Natural killer cell (primary cell): ENCODE measurements around the gene KRT6C. TPM values are rescaled to one million over a fixed set of nuclear protein-coding genes. Genes with fewer than 3 reads are reported as not detected.

ENCODE experiments used
- ATAC-seq, 3 donors: fragments of 150-1000 bp in 2 of 3; fragments of 200-7000 bp in 1 of 3; cut with Tn5 transposase; 1 replicate in 1 of 3; 2 replicates in 2 of 3; pipeline ENCODE4 v1.10.0; 2021; ENCODE audit warnings: mild to moderate bottlenecking in 2 of 3, moderate library complexity in 2 of 3
- DNase-seq, 2 donors: peaks; one replicate each; pipeline versions ENCODE4 v3.0.0 to v3.0.0-alpha.2; 2013 to 2021; ENCODE audit warnings: mixed read lengths in 1 of 2
- H3K27ac ChIP-seq: one replicate; pipeline ENCODE4 v1.5.1; 2013; ENCODE audit warnings: mild to moderate bottlenecking, low read length
- H3K27me3 ChIP-seq: one replicate; pipeline ENCODE4 v1.6.1; 2013; ENCODE audit warnings: low read length; ENCODE audit not compliant: control insufficient read depth, insufficient read depth
- H3K36me3 ChIP-seq: one replicate; pipeline ENCODE4 v1.6.1; 2013; ENCODE audit warnings: low read length; ENCODE audit not compliant: control insufficient read depth, insufficient read depth
- H3K4me1 ChIP-seq: one replicate; pipeline ENCODE4 v1.6.1; 2013; ENCODE audit warnings: low read length; ENCODE audit not compliant: control insufficient read depth, insufficient read depth
- H3K4me3 ChIP-seq: one replicate; pipeline ENCODE4 v1.5.1; 2013; ENCODE audit warnings: low read length
- H3K9me3 ChIP-seq: one replicate; pipeline ENCODE4 v1.6.1; 2013; ENCODE audit warnings: low read length; ENCODE audit not compliant: control insufficient read depth, insufficient read depth
- H3K27ac Mint-ChIP-seq, 2 donors: one replicate each; pipeline ENCODE4 v1.8.0; 2022; ENCODE audit warnings: mild to moderate bottlenecking in 2 of 2, mixed read lengths in 2 of 2, moderate library complexity in 1 of 2
- H3K27me3 Mint-ChIP-seq, 2 donors: one replicate each; pipeline ENCODE4 v1.8.0; 2022; ENCODE audit warnings: low read depth in 2 of 2, mixed read lengths in 2 of 2
- H3K36me3 Mint-ChIP-seq: one replicate; pipeline ENCODE4 v1.8.0; 2022; ENCODE audit warnings: mixed read lengths
- H3K4me1 Mint-ChIP-seq, 2 donors: one replicate each; pipeline ENCODE4 v1.8.0; 2022; ENCODE audit warnings: mixed read lengths in 2 of 2
- H3K4me3 Mint-ChIP-seq: one replicate; pipeline ENCODE4 v1.8.0; 2022; ENCODE audit warnings: mild to moderate bottlenecking, moderate library complexity, mixed read lengths
- H3K9me3 Mint-ChIP-seq, 2 donors: one replicate each; pipeline ENCODE4 v1.8.0; 2022; ENCODE audit warnings: mixed read lengths in 2 of 2
- WGBS: methylation state at CpG from one replicate; pipeline ENCODE4 v1.1.7; 2013; ENCODE audit warnings: missing lambda C conversion rate; ENCODE audit not compliant: insufficient coverage; 5-methylcytosine and 5-hydroxymethylcytosine counted together
- intact Hi-C: fragments of 100-400 bp; cut with micrococcal nuclease; formaldehyde crosslinking; loops from one replicate; pipeline ENCODE4 v1.14.2; 2022
- total RNA-seq, 4 donors: library from RNA; stranded (reverse); fragments of 120-200 nt in 1 of 4; gene quantifications; one replicate each; pipeline versions ENCODE4 v1.2.3 to v1.2.4, GENCODE V29; 2013 to 2022
- TF ChIP-seq, protein P1 (sequence below): fragments of 200-600 bp; IDR thresholded peaks from one replicate; pipeline ENCODE4 v1.8.0; 2022; ENCODE audit warnings: antibody characterized with exemption

The KRT6C gene
- total RNA-seq, 3 donors from 2014 or later (not counting 1 experiment from before 2014, with no cell fraction given): not detected

DNA sequence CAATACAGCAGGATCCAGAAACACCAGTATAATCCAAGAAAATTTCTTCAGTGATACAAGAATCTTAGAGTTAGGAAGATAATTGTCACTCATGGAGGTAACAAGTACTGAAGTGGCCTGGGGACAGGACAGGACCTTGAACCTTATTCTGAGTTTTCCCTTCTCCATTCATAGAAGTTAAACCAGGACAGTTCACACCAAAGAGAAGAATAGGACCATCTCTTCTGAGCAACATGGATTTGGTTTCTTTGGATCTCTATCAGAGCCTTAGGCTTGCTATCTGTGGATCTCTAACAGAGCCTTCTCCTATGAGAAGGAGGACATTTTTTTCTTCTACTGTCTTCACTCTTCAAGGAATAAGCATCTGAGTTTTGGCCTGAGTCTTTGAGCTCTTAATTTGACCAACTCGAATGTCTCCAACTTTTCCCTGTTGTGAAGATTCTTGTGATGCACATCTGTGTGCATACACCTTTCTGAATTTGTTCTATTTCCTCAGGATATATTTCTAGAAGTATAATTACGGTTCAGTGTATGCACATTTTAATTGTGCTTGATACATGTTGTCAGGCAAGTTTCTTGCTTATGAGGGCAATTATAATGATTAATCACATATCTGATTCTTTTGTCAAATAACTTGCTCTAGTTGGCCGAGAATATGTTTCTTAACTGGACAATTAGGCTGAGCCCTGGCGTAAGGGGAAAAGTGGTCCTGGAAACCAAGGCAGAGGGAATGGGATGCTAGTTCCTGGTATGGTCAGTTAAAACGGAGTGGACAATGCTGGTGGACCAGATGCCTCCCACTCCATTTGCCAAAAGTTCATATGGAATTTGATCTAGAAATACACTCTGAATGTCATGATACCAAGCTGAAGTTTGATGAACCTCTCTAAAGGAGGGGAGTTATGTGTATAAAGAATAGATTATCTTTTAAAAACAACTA is 12.8 kb upstream of the KRT6C start:
- H3K27me3 Mint-ChIP-seq: peaks cover 46 to 67% of the 10 kb centered on the region in 2 donors
- intact Hi-C loops: no loop called here
- ATAC-seq: no peak

DNA sequence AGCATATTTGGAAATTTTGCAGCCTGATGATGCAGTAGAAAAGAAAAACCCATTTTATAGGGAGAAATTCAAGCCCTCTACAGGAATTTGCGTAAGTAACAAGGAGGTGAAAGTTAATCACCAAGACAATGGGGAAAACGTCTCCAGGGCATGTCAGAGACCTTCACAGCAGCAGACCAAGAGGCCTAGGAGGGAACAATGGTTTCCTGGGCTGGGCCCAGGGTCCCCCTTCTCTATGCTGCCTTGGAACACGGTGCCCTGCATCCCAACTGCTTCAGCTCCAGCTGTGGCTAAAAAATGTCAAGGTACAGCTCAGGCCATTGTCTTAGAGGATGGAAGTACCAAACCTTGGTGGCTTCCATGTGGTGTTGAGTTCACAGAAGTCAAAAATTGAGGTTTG is 6.5 kb upstream of the KRT6C start:
- Mint-ChIP-seq H3K4me3 (no peak overlapping the region), H3K27ac (no peak overlapping the region), H3K27me3 (peaks cover 24 to 31% of the 10 kb centered on the region in 2 donors), H3K4me1 (no peaks in the 10 kb centered on the region), H3K36me3 (peaks cover 8% of the 10 kb centered on the region), H3K9me3 (peaks cover 2 to 3% of the 10 kb centered on the region in 2 donors)
- TF ChIP-seq, protein P1, sequence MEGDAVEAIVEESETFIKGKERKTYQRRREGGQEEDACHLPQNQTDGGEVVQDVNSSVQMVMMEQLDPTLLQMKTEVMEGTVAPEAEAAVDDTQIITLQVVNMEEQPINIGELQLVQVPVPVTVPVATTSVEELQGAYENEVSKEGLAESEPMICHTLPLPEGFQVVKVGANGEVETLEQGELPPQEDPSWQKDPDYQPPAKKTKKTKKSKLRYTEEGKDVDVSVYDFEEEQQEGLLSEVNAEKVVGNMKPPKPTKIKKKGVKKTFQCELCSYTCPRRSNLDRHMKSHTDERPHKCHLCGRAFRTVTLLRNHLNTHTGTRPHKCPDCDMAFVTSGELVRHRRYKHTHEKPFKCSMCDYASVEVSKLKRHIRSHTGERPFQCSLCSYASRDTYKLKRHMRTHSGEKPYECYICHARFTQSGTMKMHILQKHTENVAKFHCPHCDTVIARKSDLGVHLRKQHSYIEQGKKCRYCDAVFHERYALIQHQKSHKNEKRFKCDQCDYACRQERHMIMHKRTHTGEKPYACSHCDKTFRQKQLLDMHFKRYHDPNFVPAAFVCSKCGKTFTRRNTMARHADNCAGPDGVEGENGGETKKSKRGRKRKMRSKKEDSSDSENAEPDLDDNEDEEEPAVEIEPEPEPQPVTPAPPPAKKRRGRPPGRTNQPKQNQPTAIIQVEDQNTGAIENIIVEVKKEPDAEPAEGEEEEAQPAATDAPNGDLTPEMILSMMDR: no peak
- H3K36me3 ChIP-seq: no peaks in the 10 kb centered on the region
- ATAC-seq: no peak
- no peaks in the 10 kb centered on the region for H3K4me1 ChIP-seq
- WGBS: 57% methylated on average over 3 of the region's 3 CpGs
- H3K27me3 ChIP-seq: peaks cover 4% of the 10 kb centered on the region
- intact Hi-C loops: no loop called here
- no peak overlapping the region for H3K27ac ChIP-seq
- no peaks in the 10 kb centered on the region for H3K9me3 ChIP-seq
- no peak for DNase-seq
- H3K4me3 ChIP-seq: no peak overlapping the region

More for the DNA sequence above, 12.8 kb upstream of the KRT6C start:
- 91% methylated on average over 5 of the region's 5 CpGs for WGBS
- H3K36me3 Mint-ChIP-seq: peaks cover 14% of the 10 kb centered on the region
- H3K9me3 Mint-ChIP-seq: peaks cover 6% of the 10 kb centered on the region in 2 donors
- H3K27me3 ChIP-seq: peaks cover 6% of the 10 kb centered on the region
- no peaks in the 10 kb centered on the region for H3K36me3 ChIP-seq
- no peak for DNase-seq
- TF ChIP-seq, protein P1: no peak
- H3K27ac ChIP-seq: no peak overlapping the region
- no peak overlapping the region for H3K4me3 Mint-ChIP-seq
- no peaks in the 10 kb centered on the region for H3K9me3 ChIP-seq
- no peak overlapping the region for H3K4me3 ChIP-seq
- no peaks in the 10 kb centered on the region for H3K4me1 Mint-ChIP-seq
- no peak overlapping the region for H3K27ac Mint-ChIP-seq
- H3K4me1 ChIP-seq: no peaks in the 10 kb centered on the region

DNA sequence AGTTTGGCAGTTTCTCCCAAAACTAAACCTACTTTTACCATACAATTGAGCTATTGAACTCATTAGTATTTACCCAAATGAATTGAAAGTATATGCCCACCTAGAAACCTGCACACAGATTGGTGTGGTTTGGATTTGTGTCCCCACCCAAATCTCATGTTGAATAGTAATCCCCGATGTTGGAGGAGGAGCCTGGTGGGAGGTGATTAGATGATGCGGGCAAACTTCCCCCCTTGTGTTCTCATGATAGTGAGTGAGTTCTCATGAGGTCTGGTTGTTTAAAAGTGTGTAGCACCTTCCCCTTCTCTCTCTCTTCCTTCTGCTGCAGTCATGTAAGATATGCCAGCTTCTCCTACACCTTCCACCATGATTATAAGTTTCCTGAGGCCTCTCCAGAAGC is 4.0 kb upstream of the KRT6C start:
- Mint-ChIP-seq H3K27ac (no peak overlapping the region), H3K27me3 (peaks cover 0 to 10% of the 10 kb centered on the region in 2 donors), H3K4me1 (no peaks in the 10 kb centered on the region), H3K9me3 (no peaks in the 10 kb centered on the region), H3K4me3 (no peak overlapping the region), H3K36me3 (no peaks in the 10 kb centered on the region)
- TF ChIP-seq, protein P1: no peak
- H3K27me3 ChIP-seq: peaks cover 2% of the 10 kb centered on the region
- no peak overlapping the region for H3K4me3 ChIP-seq
- H3K27ac ChIP-seq: no peak overlapping the region
- no peaks in the 10 kb centered on the region for H3K4me1 ChIP-seq
- ATAC-seq (no peak), DNase-seq (no peak)
- intact Hi-C loops: no loop called here
- H3K36me3 ChIP-seq: no peaks in the 10 kb centered on the region
- WGBS: 86% methylated on average over 1 of the region's 2 CpGs
- no peaks in the 10 kb centered on the region for H3K9me3 ChIP-seq
